Spleen (tissue), 13 donors: ENCODE data around the gene OR5T3. TPM values are rescaled to one million over a fixed set of nuclear protein-coding genes. Genes with fewer than 3 reads are reported as not detected.
"Not testable (repeated sequence)": the region's sequence is repeated elsewhere in the genome, so short reads cannot be mapped to it uniquely, and the experiment has no call there.

Experiments used
- DNase-seq: peaks from one replicate; pipeline ENCODE4 v3.0.0-alpha.2; 2020
- H3K27ac ChIP-seq, 8 donors: fragments of 200-600 bp; sonication (generic) in 7 of 8; 1 replicate in 4 of 8; 2 replicates in 4 of 8; pipeline versions ENCODE4 v1.5.0 to v1.8.0; 2016 to 2021; ENCODE audit warnings: inconsistent platforms in 4 of 8, mild to moderate bottlenecking in 4 of 8, moderate library complexity in 1 of 8
- H3K27me3 ChIP-seq, 7 donors: fragments of 200-600 bp; sonication (generic) in 6 of 7; replicated peaks in 1 of 7; 1 replicate in 4 of 7; 2 replicates in 3 of 7; pipeline versions ENCODE4 v1.5.0 to v1.8.0; 2016 to 2021; ENCODE audit warnings: inconsistent platforms in 3 of 7, mild to moderate bottlenecking in 1 of 7
- H3K36me3 ChIP-seq, 6 donors: fragments of 200-600 bp; sonication (generic) in 5 of 6; 1 replicate in 4 of 6; 2 replicates in 2 of 6; pipeline versions ENCODE4 v1.5.0 to v1.8.0; 2016 to 2021; ENCODE audit warnings: inconsistent platforms in 2 of 6
- H3K4me1 ChIP-seq, 6 donors: fragments of 200-600 bp; sonication (generic) in 5 of 6; 1 replicate in 3 of 6; 2 replicates in 3 of 6; pipeline versions ENCODE4 v1.5.0 to v1.8.0; 2016 to 2021; ENCODE audit warnings: inconsistent platforms in 3 of 6
- H3K4me3 ChIP-seq, 8 donors: fragments of 200-600 bp; sonication (generic) in 7 of 8; 1 replicate in 4 of 8; 2 replicates in 4 of 8; pipeline versions ENCODE4 v1.5.0 to v1.8.0; 2016 to 2021; ENCODE audit warnings: inconsistent platforms in 4 of 8, mild to moderate bottlenecking in 4 of 8, moderate library complexity in 2 of 8
- H3K9me3 ChIP-seq, 8 donors: fragments of 200-600 bp; sonication (generic) in 7 of 8; 1 replicate in 4 of 8; 2 replicates in 4 of 8; pipeline versions ENCODE4 v1.5.0 to v1.8.0; 2016 to 2021; ENCODE audit warnings: inconsistent platforms in 4 of 8
- POLR2A ChIP-seq, 3 donors: fragments of 450-650 bp; IDR thresholded peaks; one replicate each; pipeline ENCODE4 v1.5.1; 2017; ENCODE audit warnings: antibody characterized with exemption in 3 of 3, mild to moderate bottlenecking in 1 of 3
- POLR2AphosphoS5 ChIP-seq, 3 donors: sonication (generic); formaldehyde crosslinking; IDR thresholded peaks; one replicate each; pipeline ENCODE4 v1.5.1; 2017; ENCODE audit warnings: antibody characterized with exemption in 3 of 3
- WGBS, 5 donors: extraction: QIAGEN DNeasy Blood & Tissue Kit in 3 of 5; methylation state at CpG; one replicate each; pipeline versions ENCODE4 v1.1.5 to v1.1.7; 2013 to 2018; 5-methylcytosine and 5-hydroxymethylcytosine counted together
- intact Hi-C: fragments of 100-400 bp; cut with DNase I; formaldehyde crosslinking; loops from one replicate; pipeline ENCODE4 v1.15.0; 2023; ENCODE audit warnings: low total_unique reads
- long read RNA-seq, 2 donors: transcript quantifications; one replicate each; lab custom pipeline, GENCODE V29; 2026
- polyA plus RNA-seq, 3 donors: library from polyadenylated mRNA; stranded (reverse); fragments of 200-250 nt; gene quantifications; one replicate each; pipeline ENCODE4 v1.2.1, GENCODE V29; 2013
- total RNA-seq, 7 donors: library from RNA; depleted of rRNA in 3 of 7; stranded (reverse); fragments of >200 nt in 3 of 7; fragmentation: NEBNext Ultra II Directional in 4 of 7; extraction: Animal tissue kit (Norgen Biotek cat#: 25700) in 4 of 7; gene quantifications; one replicate each; pipeline versions ENCODE4 v1.1.0 to v1.2.1, GENCODE V29; 2016 to 2021
- TF ChIP-seq, protein P1 (sequence below), 11 experiments: fragments of 200-600 bp in 7 of 11; fragments of 450-650 bp in 4 of 11; sonication (generic) in 4 of 11; IDR thresholded peaks in 8 of 11; conservative IDR thresholded peaks in 3 of 11; 1 replicate in 7 of 11; 2 replicates in 4 of 11; pipeline versions ENCODE4 v1.4.0 to v1.8.0; 2016 to 2021; ENCODE audit warnings: antibody characterized with exemption in 11 of 11, inconsistent platforms in 4 of 11, mild to moderate bottlenecking in 1 of 11
- donor health status: healthy with polysubstance abuse.
- donor health status: DM: no; HTN: no; CAD: no; lungs with moderate emphysema.
- donor health status: DM: no; HTN: no; CAD: no.
- donor health status: Bipolar disorder and iron deficiency.
- donor health status: healthy.
- donor health status: DM: no; HTN: no; CAD: no.
- donor health status: DM: yes; HTN: yes; CAD: no.

Gene OR5T3
- total RNA-seq (not detected), polyA plus RNA-seq (not detected)
- long read RNA-seq, donor 1, result 0 reads
- long read RNA-seq, donor 2, result 0 reads

DNA sequence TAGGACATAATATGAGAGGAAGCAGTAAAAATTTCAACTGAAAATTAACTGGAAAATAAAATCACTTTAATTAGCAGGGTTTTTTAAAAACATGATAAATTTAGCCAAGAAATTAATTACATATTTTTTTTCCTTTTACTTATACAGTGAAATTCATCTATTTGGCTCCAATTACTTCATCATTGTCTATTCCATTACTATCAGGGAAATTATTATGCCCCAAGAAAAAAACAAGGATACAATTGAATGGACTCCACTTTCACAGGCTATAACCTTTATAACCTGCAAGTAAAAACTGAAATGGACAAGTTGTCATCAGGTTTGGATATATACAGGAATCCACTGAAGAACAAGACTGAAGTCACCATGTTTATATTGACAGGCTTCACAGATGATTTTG is at the start of gene OR5T3:
TSS of gene OR5T3 (plus strand) at position 301 of the 400 bp plus-strand sequence. CDS start at position 301, 0 bp downstream.
- no peaks in the 10 kb centered on the region for H3K36me3 ChIP-seq
- intact Hi-C loops, result no loop called here
- H3K27me3 ChIP-seq, result no peaks in the 10 kb centered on the region
- H3K4me3 ChIP-seq, result no peak within 1 kb of the TSS
- DNase-seq, result no peak
- TF ChIP-seq, protein P1, sequence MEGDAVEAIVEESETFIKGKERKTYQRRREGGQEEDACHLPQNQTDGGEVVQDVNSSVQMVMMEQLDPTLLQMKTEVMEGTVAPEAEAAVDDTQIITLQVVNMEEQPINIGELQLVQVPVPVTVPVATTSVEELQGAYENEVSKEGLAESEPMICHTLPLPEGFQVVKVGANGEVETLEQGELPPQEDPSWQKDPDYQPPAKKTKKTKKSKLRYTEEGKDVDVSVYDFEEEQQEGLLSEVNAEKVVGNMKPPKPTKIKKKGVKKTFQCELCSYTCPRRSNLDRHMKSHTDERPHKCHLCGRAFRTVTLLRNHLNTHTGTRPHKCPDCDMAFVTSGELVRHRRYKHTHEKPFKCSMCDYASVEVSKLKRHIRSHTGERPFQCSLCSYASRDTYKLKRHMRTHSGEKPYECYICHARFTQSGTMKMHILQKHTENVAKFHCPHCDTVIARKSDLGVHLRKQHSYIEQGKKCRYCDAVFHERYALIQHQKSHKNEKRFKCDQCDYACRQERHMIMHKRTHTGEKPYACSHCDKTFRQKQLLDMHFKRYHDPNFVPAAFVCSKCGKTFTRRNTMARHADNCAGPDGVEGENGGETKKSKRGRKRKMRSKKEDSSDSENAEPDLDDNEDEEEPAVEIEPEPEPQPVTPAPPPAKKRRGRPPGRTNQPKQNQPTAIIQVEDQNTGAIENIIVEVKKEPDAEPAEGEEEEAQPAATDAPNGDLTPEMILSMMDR (IDR thresholded peaks at IDR 0.05 in 8 of 11, conservative IDR thresholded peaks at IDR 0.05 in 3 of 11), result no peak
- TF ChIP-seq POLR2A (IDR thresholded peaks at IDR 0.05), result no peak
- no peak for TF ChIP-seq POLR2AphosphoS5 (IDR thresholded peaks at IDR 0.05)
- H3K9me3 ChIP-seq, result peaks cover 0 to 28% (median 8%) of the 10 kb centered on the region in 8 donors
- H3K4me1 ChIP-seq, result no peaks in the 10 kb centered on the region
- no peak within 1 kb of the TSS for H3K27ac ChIP-seq

DNA sequence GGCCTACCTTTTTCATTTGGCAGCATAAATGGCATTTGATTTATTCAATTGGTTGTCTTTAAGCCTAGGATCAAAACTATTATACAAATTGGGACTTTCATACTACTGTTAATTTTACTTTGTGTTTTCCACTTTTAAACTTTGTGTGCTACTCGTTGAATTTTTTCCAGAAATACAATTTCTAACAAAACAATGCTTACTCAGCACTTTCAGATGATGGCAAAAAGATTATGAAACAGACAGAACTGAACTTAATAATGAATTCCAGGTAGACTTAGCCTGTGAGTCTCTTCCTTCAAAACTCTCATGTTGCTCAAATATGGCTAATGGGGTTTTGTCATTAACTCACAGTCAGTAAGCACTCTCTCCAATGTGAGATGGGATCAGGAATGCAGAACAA is 44.3 kb upstream of the OR5T3 start:
- intact Hi-C loops, result no loop called here
- H3K27ac ChIP-seq, result no peak overlapping the region
- H3K4me1 ChIP-seq, result no peaks in the 10 kb centered on the region
- TF ChIP-seq, protein P1 (IDR thresholded peaks at IDR 0.05 in 8 of 11, conservative IDR thresholded peaks at IDR 0.05 in 3 of 11), result no peak
- TF ChIP-seq POLR2AphosphoS5 (IDR thresholded peaks at IDR 0.05) (no peak), POLR2A (IDR thresholded peaks at IDR 0.05) (no peak)
- H3K36me3 ChIP-seq, result no peaks in the 10 kb centered on the region
- H3K4me3 ChIP-seq, result no peak overlapping the region
- WGBS, 5 donors, result 45 to 63% (median 60%) methylated on average over 1 of the region's 1 CpG
- no peak for DNase-seq
- peaks cover 0 to 49% (median 10%) of the 10 kb centered on the region in 8 donors for H3K9me3 ChIP-seq
- H3K27me3 ChIP-seq, result no peaks in the 10 kb centered on the region

DNA sequence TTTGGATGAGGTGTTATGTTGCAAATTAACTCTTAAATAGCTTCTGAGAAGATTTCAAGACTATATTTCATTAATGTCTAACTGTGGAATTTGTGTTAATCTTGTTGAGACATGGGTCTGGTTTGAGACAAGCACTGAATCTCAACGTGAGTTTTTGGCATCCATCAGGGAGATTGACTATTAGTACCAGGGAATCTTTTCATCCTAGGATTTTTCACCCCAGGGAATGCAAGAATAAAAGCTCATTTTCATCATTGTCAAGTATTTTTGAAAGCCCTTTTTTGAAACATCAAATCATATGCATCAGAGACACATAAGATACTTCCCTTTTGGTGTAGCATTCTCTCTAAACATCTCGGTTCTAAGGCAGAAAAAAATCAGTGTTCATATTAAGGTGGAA is 37.5 kb upstream of the OR5T3 start:
- Histone ChIP-seq H3K27me3 (no peaks in the 10 kb centered on the region), H3K4me3 (no peak overlapping the region), H3K4me1 (no peaks in the 10 kb centered on the region), H3K9me3 (peaks cover 3 to 55% (median 33%) of the 10 kb centered on the region in 8 donors), H3K27ac (no peak overlapping the region), H3K36me3 (no peaks in the 10 kb centered on the region)
- WGBS, 5 donors, result 66 to 81% (median 74%) methylated on average over 2 of the region's 2 CpGs
- TF ChIP-seq POLR2A (IDR thresholded peaks at IDR 0.05), result no peak
- TF ChIP-seq POLR2AphosphoS5 (IDR thresholded peaks at IDR 0.05), result no peak
- TF ChIP-seq, protein P1 (IDR thresholded peaks at IDR 0.05 in 8 of 11, conservative IDR thresholded peaks at IDR 0.05 in 3 of 11), result no peak
- no peak for DNase-seq
- intact Hi-C loops, result no loop called here

DNA sequence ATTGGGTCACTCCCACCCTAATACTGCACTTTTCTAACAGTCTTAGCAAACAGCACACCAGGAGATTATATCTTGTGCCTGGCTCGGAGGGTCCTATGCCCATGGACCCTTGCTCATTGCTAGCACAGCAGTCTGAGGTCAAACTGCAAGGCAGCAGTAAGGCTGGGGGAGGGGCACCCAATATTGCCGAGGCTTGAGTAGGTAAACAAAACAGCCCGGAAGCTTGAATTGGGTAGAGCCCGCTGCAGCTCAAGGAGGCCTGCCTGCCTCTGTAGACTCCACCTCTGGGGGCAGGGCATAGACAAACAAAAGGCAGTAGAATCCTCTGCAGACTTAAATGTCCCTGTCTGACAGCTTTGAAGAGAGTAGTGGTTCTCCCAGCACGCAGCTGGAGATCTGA is 32.3 kb upstream of the OR5T3 start:
- intact Hi-C loops, H3K4me1 ChIP-seq, H3K4me3 ChIP-seq, H3K27ac ChIP-seq, H3K36me3 ChIP-seq, DNase-seq, H3K27me3 ChIP-seq: not testable (repeated sequence)
- 81 to 96% (median 87%) methylated on average over 4 to 5 of the region's 5 CpGs for WGBS, 5 donors
- H3K9me3 ChIP-seq, result peaks cover 3 to 60% (median 42%) of the 10 kb centered on the region in 8 donors

DNA sequence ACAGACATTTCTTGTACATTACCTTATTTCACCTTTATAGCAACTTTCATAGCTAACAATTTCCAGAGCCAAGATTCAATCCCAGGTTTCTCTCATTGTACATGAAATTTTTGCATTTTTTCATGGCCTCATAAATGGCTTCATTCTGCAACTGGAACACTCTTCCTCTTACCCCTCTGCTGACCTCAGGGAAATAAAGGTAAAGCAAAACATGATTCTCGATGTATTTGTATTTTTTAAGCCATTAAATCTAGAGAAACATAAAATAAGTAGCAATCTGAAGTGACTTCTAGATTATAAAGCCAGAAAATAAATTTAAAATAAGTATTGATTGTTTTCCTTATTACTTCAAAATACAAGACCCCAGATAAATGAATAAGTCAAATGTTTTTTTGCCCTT is 17.9 kb upstream of the OR5T3 start, which contains the start of gene OR5T2:
TSS of gene OR5T2 (minus strand) at position 101 of the 400 bp plus-strand sequence. CDS start 1,193 bp downstream, outside the sequence.
- Histone ChIP-seq H3K4me3 (no peak within 1 kb of the TSS), H3K36me3 (no peaks in the 10 kb centered on the region), H3K9me3 (peaks cover 0 to 43% (median 22%) of the 10 kb centered on the region in 8 donors), H3K4me1 (no peaks in the 10 kb centered on the region), H3K27ac (no peak within 1 kb of the TSS), H3K27me3 (no peaks in the 10 kb centered on the region)
- 45 to 61% (median 47%) methylated on average over 1 of the region's 1 CpG for WGBS, 5 donors
- TF ChIP-seq POLR2A (IDR thresholded peaks at IDR 0.05), result no peak
- no peak for TF ChIP-seq POLR2AphosphoS5 (IDR thresholded peaks at IDR 0.05)
- TF ChIP-seq, protein P1 (IDR thresholded peaks at IDR 0.05 in 8 of 11, conservative IDR thresholded peaks at IDR 0.05 in 3 of 11), result no peak
- intact Hi-C loops, result no loop called here
- no peak for DNase-seq
